A673 (cell line): ENCODE measurements around the gene EFNA5. TPM values are rescaled to one million over a fixed set of nuclear protein-coding genes. Genes with fewer than 3 reads are reported as not detected.

Source experiments
- BruUV-seq: library from RNA; stranded (reverse); fragments of 400-500 nt; replicated peaks from 2 replicates; lab custom pipeline; 2021; lab: Mats Ljungman, UMichigan
- CTCF ChIA-PET: fragments of 300-600 bp; sonication (Branson Sonifier 250); formaldehyde crosslinking; loops from one replicate; lab custom pipeline; 2022; ENCODE audit warnings: antibody characterized with exemption; lab: Charles Lee
- POLR2A ChIA-PET: fragments of 300-600 bp; sonication (Branson Sonifier 250); formaldehyde crosslinking; loops from one replicate; lab custom pipeline; 2022; ENCODE audit warnings: antibody characterized with exemption; ENCODE audit not compliant: low non-redundant PET; lab: Charles Lee
- DNase-seq: peaks from one replicate; pipeline ENCODE4 v3.0.0-alpha.2; 2015; ENCODE audit warnings: low spot score
- H3K27ac ChIP-seq: fragments of 200-600 bp; sonication (generic); 2 replicates; pipeline ENCODE4 v1.5.1; 2016; ENCODE audit warnings: mixed run types, low read depth, mild to moderate bottlenecking, mixed read lengths, antibody characterized with exemption, low read length; ENCODE audit not compliant: poor library complexity, severe bottlenecking
- H3K27me3 ChIP-seq: fragments of 200-600 bp; sonication (generic); replicated peaks from 2 replicates; pipeline ENCODE4 v1.6.1; 2017; ENCODE audit warnings: mixed run types, low read depth, mild to moderate bottlenecking, mixed read lengths, antibody characterized with exemption, low read length; ENCODE audit not compliant: insufficient read depth, poor library complexity
- H3K36me3 ChIP-seq: fragments of 200-600 bp; sonication (generic); 2 replicates; pipeline ENCODE4 v1.6.1; 2016; ENCODE audit warnings: mixed run types, mild to moderate bottlenecking, mixed read lengths, antibody characterized with exemption, low read length; ENCODE audit not compliant: insufficient read depth, poor library complexity, severe bottlenecking
- H3K4me1 ChIP-seq: fragments of 200-600 bp; sonication (generic); 2 replicates; pipeline ENCODE4 v1.6.1; 2017; ENCODE audit warnings: mixed run types, mild to moderate bottlenecking, mixed read lengths, antibody characterized with exemption, low read length; ENCODE audit not compliant: insufficient read depth, poor library complexity, severe bottlenecking
- H3K4me3 ChIP-seq: fragments of 200-600 bp; sonication (generic); 2 replicates; pipeline ENCODE4 v1.5.1; 2016; ENCODE audit warnings: low read depth, mixed run types, mild to moderate bottlenecking, mixed read lengths, low read length; ENCODE audit not compliant: poor library complexity, severe bottlenecking
- H3K9me3 ChIP-seq: fragments of 200-600 bp; sonication (generic); 2 replicates; pipeline ENCODE4 v1.6.1; 2016; ENCODE audit warnings: mixed run types, low read depth, mild to moderate bottlenecking, mixed read lengths, antibody characterized with exemption, low read length; ENCODE audit not compliant: poor library complexity, severe bottlenecking
- EZH2 ChIP-seq: fragments of 200-600 bp; sonication (generic); IDR thresholded peaks from 2 replicates; pipeline ENCODE4 v1.6.1; 2017; ENCODE audit warnings: borderline replicate concordance, low read depth, mild to moderate bottlenecking, mixed read lengths, antibody characterized with exemption, low read length; ENCODE audit not compliant: poor library complexity, severe bottlenecking
- intact Hi-C: fragments of 100-400 bp; cut with micrococcal nuclease; formaldehyde crosslinking; loops from one replicate; pipeline ENCODE4 v1.10.0; 2022; ENCODE audit not compliant: unreplicated experiment
- total RNA-seq: library from RNA; stranded (reverse); gene quantifications from 2 replicates; pipeline ENCODE4 v1.2.3, GENCODE V29; 2021
- TF ChIP-seq, protein P1 (sequence below): fragments of 300-800, 200-600 bp; sonication (generic); conservative IDR thresholded peaks from 2 replicates; pipeline ENCODE4 v1.5.1; 2017; ENCODE audit warnings: low read depth, mild to moderate bottlenecking, antibody characterized with exemption, low read length, moderate library complexity, mixed read lengths

EFNA5 gene
- total RNA-seq, 1 experiment from 2014 or later = 16.7 TPM

GRCh38 chr5:107563959-107564544, 106.7 kb downstream of the EFNA5 start:
- no peak overlapping the region for H3K4me3 ChIP-seq
- H3K27me3 ChIP-seq = no peaks in the 10 kb centered on the region
- H3K36me3 ChIP-seq = no peaks in the 10 kb centered on the region
- BruUV-seq = no TSS peak
- TF ChIP-seq, protein P1, sequence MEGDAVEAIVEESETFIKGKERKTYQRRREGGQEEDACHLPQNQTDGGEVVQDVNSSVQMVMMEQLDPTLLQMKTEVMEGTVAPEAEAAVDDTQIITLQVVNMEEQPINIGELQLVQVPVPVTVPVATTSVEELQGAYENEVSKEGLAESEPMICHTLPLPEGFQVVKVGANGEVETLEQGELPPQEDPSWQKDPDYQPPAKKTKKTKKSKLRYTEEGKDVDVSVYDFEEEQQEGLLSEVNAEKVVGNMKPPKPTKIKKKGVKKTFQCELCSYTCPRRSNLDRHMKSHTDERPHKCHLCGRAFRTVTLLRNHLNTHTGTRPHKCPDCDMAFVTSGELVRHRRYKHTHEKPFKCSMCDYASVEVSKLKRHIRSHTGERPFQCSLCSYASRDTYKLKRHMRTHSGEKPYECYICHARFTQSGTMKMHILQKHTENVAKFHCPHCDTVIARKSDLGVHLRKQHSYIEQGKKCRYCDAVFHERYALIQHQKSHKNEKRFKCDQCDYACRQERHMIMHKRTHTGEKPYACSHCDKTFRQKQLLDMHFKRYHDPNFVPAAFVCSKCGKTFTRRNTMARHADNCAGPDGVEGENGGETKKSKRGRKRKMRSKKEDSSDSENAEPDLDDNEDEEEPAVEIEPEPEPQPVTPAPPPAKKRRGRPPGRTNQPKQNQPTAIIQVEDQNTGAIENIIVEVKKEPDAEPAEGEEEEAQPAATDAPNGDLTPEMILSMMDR = no peak
- TF ChIP-seq EZH2 = no peak
- intact Hi-C loops = no loop called here
- H3K27ac ChIP-seq = no peak overlapping the region
- no peak for DNase-seq
- CTCF ChIA-PET = interaction anchor here (1.1 kb wide), 1 partner anchor 8 kb away, joined by 3 read pairs; no protein-coding TSS in a partner anchor
- POLR2A ChIA-PET = no interaction called here
- H3K9me3 ChIP-seq = no peaks in the 10 kb centered on the region
- no peaks in the 10 kb centered on the region for H3K4me1 ChIP-seq

- no peaks in the 10 kb centered on the region for H3K4me1 ChIP-seq
- BruUV-seq = no TSS peak
- intact Hi-C loops = no loop called here
- H3K36me3 ChIP-seq = no peaks in the 10 kb centered on the region
- TF ChIP-seq, protein P1 = no peak
- TF ChIP-seq EZH2 = no peak
- H3K4me3 ChIP-seq = no peak overlapping the region
- no peaks in the 10 kb centered on the region for H3K9me3 ChIP-seq
- no peak for DNase-seq
- H3K27me3 ChIP-seq = no peaks in the 10 kb centered on the region
- H3K27ac ChIP-seq = no peak overlapping the region
- CTCF ChIA-PET = no interaction called here
- POLR2A ChIA-PET = interaction anchor here (0.5 kb wide), 1 partner anchor 14 kb away, joined by 3 read pairs; no protein-coding TSS in a partner anchor
Measured at GRCh38 chr5:107560377-107560776, 110.4 kb downstream of the EFNA5 start.

- no peaks in the 10 kb centered on the region for H3K36me3 ChIP-seq
- intact Hi-C loops = no loop called here
- TF ChIP-seq, protein P1 = no peak
- TF ChIP-seq EZH2 = no peak
- ChIA-PET POLR2A (no interaction called here), CTCF (no interaction called here)
- H3K4me3 ChIP-seq = no peak overlapping the region
- no peak for DNase-seq
- BruUV-seq = no TSS peak
- no peaks in the 10 kb centered on the region for H3K9me3 ChIP-seq
- no peaks in the 10 kb centered on the region for H3K27me3 ChIP-seq
- no peaks in the 10 kb centered on the region for H3K4me1 ChIP-seq
- H3K27ac ChIP-seq = no peak overlapping the region
Measured at GRCh38 chr5:107558823-107559375, 111.8 kb downstream of the EFNA5 start.
